HG03354 (cell line): ENCODE results near the gene WDR47.
"Not testable (repeated sequence)": the region's sequence is repeated elsewhere in the genome, so short reads cannot be mapped to it uniquely, and the experiment has no call there.

Experiments used
- ATAC-seq: cut with Tn5 transposase; IDR thresholded peaks from one replicate; pipeline ENCODE4 v1.9.1; 2021; ENCODE audit warnings: mild to moderate bottlenecking; ENCODE audit not compliant: unreplicated experiment, poor library complexity, severe bottlenecking

Gene WDR47

DNA sequence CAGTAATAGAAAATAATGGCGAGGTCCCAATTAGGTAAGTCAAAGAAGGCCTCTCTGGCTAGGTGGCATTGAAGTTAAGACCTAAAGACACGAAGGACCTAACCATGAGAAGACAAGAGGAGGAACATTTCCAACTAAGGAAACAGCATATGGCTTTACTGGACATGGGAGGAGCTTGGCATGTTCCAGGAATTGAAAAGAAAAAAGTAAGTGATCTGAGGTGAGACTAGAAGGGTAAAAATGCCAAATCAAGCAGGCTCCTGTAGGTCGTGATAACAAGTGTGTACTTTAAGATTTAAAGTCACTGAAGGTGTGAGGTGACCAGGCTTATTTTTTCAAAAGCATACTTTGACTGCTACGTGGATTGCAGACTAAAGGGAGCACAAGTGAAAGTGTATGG lies 65.2 kb downstream of the WDR47 start:
- no peak for ATAC-seq

DNA sequence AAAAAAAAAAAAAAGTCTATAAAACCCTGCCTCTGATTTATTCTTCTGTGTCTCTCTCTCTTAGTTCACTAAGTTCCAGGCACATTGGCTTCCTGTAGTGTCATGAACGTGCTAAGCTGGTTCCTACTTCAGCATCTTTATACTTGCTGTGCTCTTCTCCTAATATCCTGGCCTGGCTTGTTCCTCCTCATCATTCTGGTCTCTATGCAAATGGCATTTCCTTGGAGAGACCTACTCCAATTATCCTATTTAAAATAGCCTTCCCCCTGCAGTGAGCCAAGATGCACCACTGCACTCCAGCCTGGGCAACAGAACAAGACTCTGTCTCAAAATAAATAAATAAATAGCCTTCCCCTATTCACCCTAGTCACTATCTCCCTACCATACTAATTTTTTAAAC lies 69.0 kb downstream of the WDR47 start:
- no peak for ATAC-seq

DNA sequence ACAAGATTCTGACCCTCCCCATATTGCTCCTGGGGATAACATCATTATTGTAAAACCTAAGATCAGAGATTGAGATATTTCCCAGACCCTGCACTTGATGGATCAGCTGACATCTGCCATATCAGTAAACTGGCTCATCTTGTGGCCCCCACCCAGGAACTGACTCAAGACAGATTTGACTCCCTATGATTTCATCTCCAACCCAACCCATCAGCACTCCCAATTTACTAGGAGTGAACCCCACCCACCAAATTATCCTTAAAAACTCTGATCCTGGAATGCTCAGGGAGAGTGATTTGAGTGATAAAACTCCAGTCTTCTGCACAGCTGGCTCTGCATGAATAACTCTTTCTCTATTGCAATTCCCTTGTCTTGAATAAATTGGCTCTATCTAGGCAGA lies 72.6 kb downstream of the WDR47 start:
- no peak for ATAC-seq

DNA sequence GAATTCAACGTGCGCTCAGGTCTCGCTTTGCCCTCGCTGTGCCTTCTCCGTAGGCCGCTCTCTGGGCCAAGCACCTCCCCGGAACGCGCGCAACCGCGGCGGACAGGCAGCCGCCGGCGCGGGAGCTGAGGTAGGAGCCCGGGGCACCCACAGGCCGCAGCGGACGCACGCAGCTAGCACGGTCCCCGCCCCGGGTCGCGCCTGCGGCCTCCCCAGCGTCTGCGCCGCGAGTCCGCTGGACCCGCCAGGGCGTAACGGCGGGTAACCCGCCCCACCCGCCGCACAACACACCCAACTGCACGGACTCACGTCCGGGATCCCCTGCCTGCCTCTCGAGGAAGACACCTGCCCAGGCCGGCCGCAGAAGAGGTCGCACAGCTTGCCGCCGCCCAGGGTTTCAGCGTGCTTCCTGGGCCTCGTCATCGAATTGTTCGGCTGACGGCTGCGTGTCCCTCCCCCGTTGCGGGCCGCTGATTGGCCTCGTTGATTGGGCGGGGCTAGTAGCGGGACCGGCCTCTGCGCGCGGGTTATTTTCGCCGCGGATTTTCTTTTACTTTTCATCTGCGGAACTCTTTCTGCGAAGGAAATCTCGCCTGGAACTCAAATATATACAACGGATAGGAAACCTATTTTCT lies 78.7 kb downstream of the WDR47 start, which contains the start of gene CLCC1:
TSS of gene CLCC1 (minus strand) at position 433 of the 635 bp plus-strand sequence. CDS start 13,047 bp downstream, outside the sequence.
- peak; percentile 95 for ATAC-seq

DNA sequence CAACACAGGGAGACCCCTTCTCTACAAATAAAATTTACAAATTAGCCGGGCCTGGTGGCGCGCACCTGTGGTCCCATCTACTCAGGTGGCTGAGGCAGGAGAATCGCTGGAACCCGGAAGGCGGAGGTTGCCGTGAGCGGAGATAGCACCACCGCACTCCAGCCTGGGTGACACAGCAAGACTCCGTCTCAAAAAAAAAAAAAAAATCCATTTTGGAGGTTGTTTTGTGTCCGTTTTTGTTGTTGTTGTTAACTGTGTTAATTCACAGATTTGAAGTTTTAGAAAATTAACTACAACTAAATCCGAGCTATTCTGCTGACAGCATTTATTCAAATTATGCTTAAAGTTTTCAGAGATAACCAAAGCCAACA lies 79.2 kb downstream of the WDR47 start:
- peak; percentile 31 for ATAC-seq

DNA sequence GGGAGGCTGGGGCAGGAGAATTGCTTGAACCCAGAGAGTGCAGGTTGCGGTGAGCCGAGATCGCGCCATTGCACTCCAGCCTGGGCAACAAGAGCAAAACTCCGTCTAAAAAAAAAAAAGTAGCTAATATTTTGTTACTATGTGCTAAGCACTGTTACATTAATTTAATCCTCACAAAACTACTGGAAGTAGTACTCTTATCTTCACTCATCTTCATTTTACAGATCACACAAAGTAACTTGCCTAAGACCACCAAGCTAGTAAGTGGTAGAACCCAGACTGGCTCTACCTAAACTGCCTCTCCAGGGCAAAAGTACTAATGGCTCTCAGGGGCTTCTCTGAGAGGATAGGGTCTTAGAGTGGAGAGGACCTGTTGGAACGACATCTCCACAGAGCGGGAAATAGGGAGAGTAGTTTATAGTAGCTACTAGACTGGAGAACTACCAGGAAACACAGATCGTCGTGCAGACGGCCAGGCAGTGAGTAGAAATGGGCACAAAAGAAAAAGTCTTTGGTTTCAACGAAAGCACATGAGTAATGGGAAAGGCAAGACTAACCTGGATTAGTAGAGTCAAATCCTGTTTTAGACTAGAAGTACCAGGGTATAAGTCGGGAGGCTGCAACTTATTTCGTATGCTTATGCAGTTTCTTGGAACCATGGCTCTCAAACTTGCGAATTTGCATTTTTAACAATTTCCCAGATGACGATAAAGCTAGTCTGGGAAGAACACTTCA lies 80.0 kb downstream of the WDR47 start:
- ATAC-seq = no peak

DNA sequence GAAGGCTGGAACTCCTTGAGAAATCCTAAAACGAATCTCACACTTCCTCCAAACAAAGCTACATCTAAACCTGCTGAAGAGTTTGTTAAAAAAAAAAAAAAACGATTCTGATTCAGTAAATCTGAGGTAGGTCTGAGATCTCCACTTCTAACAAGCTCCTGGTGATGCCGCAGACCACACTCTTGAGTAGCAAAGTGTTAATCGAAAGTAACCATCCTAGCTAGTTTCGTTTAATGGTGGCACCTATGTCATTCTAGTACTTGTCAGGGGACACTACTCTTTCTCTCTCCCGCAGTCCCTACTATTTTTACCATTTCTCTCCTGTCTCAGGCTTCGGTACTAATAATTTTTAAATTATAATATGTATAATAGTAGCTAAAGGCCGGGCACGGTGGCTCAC lies 80.7 kb downstream of the WDR47 start:
- no peak for ATAC-seq

DNA sequence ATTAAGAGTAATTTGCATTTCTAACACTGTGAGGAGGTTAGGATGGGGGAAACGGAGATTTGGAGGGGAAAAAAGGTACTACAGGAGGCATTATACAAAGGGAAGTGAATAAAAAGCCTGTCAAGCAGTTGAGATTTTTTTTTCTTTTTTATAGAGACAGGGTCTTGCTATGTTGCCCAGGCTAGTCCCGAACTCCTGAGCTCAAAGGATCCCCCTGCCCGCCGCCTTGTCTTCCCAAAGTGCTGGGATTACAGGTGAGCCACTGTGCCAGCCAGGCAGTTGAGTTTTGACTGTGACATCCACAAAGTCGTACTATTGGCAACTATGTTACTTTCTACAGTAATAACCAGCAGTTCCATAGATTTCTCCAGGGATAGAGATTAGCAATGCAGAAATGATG lies 81.2 kb downstream of the WDR47 start:
- ATAC-seq = no peak

DNA sequence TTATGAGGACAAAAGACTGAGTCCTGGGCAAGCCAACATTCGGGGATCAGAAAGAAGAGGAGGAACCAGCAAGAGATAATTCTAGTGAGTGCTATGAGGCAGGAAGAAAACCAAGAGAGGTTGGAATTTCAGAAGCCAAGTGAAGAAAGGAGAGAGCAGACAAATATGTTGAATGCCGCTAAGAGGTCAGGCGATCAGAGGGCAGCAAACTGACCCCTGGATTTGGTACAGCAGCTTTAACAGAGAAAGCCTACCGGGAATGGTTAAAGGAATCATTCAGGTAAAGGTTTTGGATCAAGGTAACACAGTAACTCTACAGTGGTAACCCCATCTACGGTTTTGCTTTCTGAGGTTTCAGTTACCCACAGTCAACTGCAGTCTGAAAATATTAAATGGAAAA lies 84.0 kb downstream of the WDR47 start:
- no peak for ATAC-seq

DNA sequence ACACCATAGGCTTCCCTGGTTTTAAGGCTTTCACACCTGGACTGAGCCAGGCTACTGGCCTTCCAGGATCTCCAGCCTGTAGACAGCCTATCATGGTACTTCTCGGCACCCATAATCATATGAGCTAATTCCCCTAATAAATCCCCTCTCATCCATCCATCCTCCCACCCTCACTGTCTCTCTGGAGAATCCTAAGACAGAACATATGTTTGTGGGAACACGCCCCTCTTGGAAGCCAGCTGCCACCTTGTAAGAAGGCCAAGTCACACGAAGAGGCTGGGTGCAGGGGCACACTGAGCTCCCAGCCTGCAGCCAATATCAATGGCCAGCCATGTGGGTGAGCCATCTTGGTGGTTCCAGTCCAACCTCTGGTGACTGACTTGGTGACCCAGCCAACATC lies 86.0 kb downstream of the WDR47 start:
- ATAC-seq = no peak

DNA sequence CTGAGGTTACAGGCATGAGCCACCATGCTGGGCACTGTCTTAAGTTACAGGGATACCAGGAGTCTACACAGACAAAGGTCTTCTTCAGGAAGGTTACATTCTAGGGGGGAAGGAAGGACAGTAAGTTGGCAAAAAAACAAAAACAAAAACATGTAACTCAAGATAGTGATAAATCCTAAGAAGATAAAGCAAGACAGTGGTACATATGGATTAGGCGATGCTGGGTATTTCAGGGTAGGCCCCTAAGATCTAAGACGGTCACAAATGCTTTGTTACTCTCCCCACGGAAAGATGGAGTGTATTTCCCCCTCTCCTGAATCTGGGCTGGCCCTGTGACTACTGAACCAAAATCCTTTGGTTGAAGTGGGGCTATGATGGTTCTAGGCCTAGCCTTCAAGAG lies 86.8 kb downstream of the WDR47 start:
- no peak for ATAC-seq

DNA sequence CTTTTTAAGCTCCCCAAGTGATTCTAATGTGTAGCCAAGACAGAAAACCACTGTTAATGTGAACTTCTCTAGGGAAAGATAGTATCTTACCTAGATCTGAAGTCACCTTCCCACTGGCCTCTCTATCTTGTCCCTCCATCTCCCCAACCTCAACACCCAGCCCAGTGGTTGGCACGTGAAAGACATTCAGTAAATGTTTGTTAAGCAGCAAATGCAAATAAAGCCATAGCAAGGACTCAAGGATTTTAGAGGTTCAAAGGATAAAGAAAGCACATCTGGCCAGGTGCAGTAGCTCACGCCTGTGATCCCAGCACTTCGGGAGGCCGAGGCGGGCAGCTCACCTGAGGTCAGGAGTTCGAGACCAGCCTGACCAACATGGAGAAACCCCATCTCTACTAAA lies 88.5 kb downstream of the WDR47 start:
- no peak for ATAC-seq

DNA sequence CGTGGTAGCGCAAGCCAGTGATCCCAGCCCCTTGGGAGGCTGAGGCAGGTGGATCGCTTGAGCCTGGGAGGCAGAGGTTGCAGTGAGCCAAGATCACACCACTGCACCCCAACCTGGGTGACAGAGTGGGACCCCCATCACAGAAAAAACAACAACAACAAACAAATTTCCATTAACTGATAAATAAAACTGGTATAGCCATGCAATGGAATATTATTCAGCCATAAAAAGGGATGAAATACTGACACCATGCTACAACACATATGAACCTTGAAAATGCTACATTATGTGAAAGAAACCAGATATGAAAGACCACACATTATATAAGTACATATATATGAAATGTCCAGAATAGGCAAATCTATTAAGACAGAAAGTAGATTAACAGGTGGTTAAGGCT lies 90.7 kb downstream of the WDR47 start:
- no peak for ATAC-seq

DNA sequence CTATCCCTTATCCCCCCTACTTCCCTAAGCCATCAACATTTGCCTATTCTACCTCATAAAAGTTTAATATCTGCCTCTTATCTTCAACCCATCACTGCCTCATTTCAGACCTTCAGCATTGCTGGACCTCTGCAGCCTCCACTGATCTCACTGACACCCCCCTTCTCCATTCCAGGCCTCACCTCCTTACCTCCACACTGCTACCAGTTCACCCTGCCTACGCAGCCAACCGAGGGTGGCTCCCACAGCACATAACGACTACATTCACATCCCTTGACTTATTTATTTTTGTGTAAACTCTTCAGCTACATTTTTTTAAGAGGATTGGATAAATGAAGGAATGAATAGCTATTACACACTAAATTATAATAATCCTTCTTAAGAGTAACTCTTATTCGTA lies 92.9 kb downstream of the WDR47 start:
- ATAC-seq = no peak

DNA sequence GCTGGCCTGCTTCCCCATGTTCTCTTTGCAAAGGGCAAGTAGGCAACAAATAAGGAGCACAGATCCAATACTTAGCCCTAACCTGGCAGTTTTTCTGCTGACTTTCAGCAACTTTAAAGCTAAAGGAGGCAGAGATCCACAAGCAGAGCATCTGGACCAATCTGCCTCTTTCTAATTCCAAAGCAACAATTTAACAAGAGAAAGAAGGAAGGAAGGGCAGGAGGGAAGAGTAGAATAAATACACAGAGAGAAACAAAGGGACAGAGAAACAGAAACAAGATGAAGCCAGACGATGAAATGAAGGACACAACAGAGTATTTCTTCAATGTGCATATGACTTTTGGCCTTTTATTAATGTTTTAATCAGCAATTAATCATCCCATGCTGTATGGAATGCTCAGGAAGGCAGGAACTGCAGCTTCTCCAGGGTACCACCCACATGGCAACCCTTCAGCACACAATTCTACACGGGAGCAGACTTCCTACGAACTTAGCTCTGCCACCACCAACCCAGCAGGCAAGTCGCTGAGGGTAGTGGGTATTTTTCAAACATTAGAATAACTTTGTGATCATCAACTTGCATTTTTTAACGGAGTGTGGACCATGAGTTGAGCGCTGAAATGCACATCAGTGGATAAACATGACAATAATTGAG lies 93.9 kb downstream of the WDR47 start:
- no peak for ATAC-seq

DNA sequence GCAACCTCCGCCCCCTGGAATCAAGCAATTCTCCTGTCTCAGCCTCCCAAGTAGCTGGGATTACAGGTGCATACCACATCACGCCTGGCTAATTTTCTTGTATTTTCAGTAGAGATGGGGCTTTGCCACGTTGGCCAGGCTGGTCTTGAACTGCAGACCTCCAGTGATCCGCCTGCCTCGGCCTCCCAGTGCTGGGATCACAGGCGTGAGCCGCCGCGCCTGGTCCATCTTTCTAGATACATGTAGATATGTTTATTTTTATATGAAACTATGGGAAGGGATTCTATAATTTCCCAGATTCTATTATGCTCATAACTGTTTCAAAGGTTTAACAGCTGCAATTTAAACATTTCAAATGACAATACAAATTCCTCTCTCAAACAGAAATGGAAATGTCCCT lies 105.7 kb downstream of the WDR47 start:
- no peak for ATAC-seq

DNA sequence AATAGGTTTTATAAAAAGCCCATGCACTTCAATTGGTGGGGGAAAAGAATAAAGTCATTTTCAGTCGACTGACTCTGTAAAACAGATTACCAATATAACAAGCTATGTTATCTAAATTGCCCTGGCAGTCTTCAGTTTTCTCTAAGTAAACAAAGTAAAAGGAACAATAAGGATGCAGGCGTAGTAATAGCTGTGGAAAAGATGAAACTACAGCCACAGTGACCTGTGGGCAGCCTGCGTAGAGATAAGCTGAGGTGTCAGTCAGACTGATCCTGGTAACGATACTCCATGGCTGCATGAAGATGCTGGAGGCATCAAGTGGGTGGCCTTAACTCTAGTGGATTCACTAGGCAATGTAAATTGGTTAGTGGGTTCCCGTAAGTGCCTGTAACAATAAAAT lies 108.0 kb downstream of the WDR47 start:
- no peak for ATAC-seq

DNA sequence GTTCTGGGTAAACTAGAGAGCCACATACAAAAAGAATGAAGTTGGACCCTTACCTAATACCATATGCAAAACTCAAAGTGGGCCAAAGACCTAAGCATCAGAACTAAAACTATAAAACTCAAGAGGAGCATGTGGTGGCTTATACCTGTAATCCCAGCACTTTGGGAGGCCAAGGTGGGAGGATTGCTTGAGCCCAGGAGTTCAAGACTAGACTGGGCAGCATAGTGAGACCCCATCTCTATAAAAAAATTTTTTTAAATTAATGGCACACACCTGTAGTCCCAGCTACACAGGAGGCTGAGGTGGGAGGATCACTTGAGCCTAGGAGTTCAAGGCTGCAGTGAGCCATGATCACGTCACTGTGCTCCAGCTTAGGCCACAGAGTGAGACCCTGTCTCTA lies 114.3 kb downstream of the WDR47 start:
- not testable (repeated sequence) for ATAC-seq

DNA sequence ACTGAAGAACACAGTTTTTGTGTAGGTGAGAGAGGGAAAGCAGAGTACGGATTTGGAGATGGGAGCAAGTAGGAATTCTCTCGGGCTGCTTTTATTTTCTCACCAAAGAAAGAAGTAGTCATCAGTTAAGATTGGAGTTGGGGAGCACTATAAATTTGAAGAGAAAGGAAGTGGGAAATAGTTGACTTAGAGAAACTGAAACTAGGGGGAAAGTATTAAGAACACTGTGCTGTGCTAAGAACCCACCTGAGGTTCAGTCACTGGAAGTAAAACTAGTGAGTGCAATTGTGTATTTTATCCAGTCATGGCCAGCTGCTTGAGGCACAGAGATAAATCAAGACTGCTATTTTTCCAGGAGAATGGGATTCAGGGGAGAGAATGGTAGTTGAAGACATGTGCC lies 116.0 kb downstream of the WDR47 start:
- ATAC-seq = no peak
